D721Med (cell line): Measurements from ENCODE around the gene VPS9D1.
"Not testable (repeated sequence)": the region's sequence is repeated elsewhere in the genome, so short reads cannot be mapped to it uniquely, and the experiment has no call there.

Experiments used
- DNase-seq: peaks from one replicate; pipeline ENCODE4 v3.0.0; 2011; ENCODE audit warnings: low spot score; ENCODE audit not compliant: insufficient read length
- FAIRE-seq: peaks from 2 replicates; lab custom pipeline; 2011; peaks lifted over from hg19 to GRCh38; lab: Jason Lieb, UNC
- TF ChIP-seq, protein P1 (sequence below): IDR thresholded peaks from 2 replicates; pipeline ENCODE4 v1.5.1; 2012; ENCODE audit warnings: mild to moderate bottlenecking, control low read depth; ENCODE audit not compliant: insufficient read depth; ENCODE audit errors: missing control alignments

VPS9D1 gene

DNA sequence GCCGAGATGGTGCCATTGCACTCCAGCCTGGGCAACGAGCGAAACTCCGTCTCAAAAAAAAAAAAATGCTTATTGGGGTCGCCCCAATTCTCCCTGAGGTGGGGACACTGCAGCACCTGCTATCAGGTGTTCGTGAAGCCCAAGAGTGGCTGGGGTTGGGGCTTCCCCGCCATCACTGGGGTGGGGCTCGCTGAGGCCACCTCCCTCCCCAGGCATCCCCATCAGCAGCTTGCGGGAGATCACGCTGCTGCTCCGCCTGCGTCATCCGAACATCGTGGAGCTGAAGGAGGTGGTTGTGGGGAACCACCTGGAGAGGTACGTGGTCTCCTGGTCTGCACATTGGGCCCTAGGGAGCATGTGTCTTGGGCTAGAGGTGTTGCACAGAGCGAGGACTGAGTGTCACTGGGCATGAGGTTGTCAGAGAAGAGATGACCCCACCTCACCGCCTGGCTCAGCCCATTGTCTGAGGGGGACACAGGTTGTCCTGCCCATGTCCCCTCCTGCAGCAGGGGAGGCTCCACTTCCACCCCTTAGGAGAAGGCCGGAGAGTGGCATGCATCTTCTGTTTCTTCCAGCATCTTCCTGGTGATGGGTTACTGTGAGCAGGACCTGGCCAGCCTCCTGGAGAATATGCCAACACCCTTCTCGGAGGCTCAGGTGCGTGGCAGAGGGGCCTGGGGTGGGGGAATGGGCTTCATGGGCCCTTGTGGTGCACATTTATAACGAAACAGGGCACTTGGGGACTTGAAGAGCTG, 29.3 kb downstream of the VPS9D1 start:
- TF ChIP-seq, protein P1, sequence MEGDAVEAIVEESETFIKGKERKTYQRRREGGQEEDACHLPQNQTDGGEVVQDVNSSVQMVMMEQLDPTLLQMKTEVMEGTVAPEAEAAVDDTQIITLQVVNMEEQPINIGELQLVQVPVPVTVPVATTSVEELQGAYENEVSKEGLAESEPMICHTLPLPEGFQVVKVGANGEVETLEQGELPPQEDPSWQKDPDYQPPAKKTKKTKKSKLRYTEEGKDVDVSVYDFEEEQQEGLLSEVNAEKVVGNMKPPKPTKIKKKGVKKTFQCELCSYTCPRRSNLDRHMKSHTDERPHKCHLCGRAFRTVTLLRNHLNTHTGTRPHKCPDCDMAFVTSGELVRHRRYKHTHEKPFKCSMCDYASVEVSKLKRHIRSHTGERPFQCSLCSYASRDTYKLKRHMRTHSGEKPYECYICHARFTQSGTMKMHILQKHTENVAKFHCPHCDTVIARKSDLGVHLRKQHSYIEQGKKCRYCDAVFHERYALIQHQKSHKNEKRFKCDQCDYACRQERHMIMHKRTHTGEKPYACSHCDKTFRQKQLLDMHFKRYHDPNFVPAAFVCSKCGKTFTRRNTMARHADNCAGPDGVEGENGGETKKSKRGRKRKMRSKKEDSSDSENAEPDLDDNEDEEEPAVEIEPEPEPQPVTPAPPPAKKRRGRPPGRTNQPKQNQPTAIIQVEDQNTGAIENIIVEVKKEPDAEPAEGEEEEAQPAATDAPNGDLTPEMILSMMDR = no peak
- FAIRE-seq (no peak), DNase-seq (no peak)

DNA sequence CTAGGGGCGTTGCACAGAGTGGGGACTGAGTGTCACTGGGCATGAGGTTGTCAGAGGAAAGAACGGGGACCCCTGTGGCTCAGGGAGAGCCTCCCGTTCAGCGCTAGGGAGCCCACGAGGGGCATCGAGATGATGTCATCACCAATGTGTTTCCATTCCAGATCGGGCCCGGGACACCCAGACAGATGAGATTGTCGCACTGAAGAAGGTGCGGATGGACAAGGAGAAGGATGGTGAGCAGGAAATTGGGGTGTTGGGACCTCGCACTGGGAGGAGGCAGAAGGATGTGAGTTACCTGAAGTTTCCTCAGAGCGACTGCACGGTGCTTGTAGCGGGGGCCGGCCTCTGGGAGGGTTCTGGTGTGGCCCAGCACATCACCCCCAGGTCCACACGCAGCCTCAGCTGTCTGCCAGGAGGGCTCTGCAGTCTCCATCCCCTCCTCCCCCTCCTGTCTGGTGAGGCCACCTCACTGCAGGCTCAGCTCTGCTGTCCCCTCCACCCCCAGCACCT, 30.3 kb downstream of the VPS9D1 start:
- DNase-seq (no peak), FAIRE-seq (no peak)
- TF ChIP-seq, protein P1 = no peak

DNA sequence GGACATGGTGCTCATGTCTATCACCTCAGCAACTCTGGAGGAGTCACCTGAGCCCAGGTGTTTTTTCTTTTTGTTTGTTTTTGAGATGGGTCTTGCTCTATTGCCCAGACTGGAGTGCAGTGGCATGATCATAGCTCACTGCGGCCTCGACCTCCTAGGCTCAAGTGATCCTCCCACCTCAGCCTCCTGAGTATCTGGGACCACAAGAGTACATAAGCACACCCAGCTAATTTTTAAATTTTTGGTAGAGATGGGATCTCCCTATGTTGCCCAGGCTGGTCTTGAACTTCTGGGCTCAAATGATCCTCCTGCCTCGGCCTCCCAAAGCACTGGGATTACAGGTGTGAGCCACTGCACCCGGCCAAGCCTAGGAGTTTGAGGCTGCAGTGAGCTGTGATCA, 31.1 kb downstream of the VPS9D1 start:
- not testable (repeated sequence) for DNase-seq, FAIRE-seq

DNA sequence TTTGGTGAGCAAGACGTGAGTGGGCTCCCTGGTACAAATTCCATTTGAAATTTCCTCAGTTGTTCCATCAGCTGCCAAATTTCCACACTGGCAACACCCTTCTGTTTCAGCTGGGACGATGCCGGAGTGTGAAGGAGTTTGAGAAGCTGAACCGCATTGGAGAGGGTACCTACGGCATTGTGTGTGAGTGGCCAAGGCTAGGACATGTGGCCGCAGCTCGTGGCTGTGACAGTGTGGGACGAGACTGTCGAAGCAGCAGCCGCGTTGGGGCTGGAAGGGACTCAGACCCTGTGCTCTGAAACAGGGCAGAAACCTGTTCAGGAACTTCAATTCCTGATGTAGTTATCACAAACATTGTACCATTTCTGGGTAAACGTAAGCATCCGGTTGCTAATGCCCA, 31.6 kb downstream of the VPS9D1 start:
- TF ChIP-seq, protein P1 = no peak
- FAIRE-seq (no peak), DNase-seq (no peak)

DNA sequence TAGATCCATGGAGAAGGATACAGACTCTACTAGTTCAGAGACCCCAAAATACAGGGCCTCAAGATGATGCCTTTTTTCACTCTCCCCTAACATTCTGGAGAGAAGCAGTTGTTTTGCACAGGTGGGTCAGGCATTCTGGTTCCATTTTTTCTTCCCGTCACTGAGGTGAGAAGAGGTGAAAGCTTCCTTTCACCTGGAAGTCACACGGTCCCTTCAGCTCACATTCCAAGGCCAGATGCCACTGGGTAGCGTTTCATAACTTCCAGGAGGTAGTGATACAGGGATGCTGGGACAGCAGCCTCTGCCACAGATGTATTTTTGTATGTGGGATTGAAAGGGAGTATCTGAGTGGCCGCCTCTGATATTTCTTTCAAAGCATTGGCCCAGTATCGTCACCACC, 32.3 kb downstream of the VPS9D1 start:
- TF ChIP-seq, protein P1 = no peak

DNA sequence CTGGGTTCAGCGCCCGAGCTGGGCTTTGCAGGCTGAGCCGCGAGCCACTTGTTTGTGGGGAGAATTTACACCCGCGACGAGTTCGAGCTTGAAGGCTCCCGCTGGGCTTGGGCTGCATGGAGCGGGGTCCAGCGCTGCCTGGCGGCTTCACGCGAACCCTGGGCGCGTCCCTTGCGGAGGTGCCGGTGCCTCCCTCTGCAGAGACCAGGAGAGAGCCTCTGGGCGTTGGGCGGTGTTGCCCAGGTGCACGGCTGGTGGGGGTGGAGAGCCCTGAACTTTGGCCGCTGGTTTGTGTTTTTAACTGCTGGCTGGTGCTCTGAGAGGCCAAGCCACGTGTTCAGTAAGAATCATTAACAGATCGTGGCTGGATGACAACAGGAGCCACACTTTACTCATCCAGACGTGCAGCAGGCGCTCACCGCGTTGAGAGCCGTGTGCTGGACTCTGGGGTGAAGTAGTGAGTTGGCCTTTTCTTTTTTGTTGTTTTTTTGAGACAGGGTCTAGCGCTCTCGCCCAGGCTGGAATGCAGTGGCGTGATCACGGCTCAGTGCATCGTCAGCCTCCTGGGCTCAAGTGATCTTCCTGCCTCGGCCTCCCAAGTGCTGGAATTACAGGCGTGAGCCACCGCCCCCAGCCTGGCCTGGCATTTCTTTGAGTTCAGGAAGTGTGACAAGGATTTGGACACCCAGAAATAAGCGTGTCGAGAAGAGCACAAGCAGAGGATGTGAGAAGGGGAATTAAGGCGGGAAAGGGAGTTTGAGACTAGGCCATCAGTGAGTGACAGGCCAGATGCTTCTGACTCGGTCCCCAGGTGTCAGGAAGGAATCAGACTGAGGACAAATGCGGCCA, 33.4 kb downstream of the VPS9D1 start:
- no peak for FAIRE-seq
- DNase-seq = no peak
- TF ChIP-seq, protein P1 = no peak

More for the DNA sequence above, 32.3 kb downstream of the VPS9D1 start:
- no peak for DNase-seq
- no peak for FAIRE-seq

DNA sequence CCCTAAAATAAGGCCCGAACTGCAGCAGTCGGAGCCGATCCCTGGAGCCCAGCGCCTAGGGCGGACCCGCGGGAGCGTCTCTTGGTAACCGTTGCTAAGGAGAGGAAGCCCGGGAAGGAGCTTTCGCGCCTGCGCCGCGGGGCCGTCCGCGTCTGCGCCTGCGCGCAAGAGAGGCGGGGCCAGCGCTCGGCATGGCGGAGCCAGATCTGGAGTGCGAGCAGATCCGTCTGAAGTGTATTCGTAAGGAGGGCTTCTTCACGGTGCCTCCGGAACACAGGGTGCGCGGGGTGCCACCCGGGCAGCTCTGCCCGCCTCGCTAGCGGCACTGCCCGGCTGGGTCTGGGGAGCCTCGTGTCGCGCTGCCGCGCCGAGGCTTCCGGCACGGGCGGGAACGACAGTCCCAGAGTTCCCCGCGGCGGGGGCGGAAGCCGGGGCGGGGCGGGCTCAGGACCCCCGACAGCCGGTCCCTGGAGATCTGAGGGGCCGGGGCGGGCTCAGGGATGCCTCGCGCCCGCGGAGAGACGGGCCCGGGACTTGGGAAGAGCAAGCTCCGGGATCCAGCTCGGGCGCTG, 34.1 kb downstream of the VPS9D1 start, which contains the start of gene CDK10:
Gene CDK10 (plus strand): TSS at position 170 of the 572 bp plus-strand sequence. CDS start 22 bp downstream, at position 192.
- FAIRE-seq (no peak), DNase-seq (peak; percentile 72)
- TF ChIP-seq, protein P1 = no peak
